Spleen (tissue), 7 donors: ENCODE results near the gene ZKSCAN4.

Experiments
- CTCF ChIP-seq, 11 experiments: fragments of 200-600 bp in 7 of 11; fragments of 450-650 bp in 4 of 11; sonication (generic) in 4 of 11; IDR thresholded peaks in 8 of 11; conservative IDR thresholded peaks in 3 of 11; 1 replicate in 7 of 11; 2 replicates in 4 of 11; pipeline versions ENCODE4 v1.4.0 to v1.8.0; 2016 to 2021; ENCODE audit warnings: antibody characterized with exemption in 11 of 11, inconsistent platforms in 4 of 11, mild to moderate bottlenecking in 1 of 11
- POLR2A ChIP-seq, 3 donors: fragments of 450-650 bp; IDR thresholded peaks; one replicate each; pipeline ENCODE4 v1.5.1; 2017; ENCODE audit warnings: antibody characterized with exemption in 3 of 3, mild to moderate bottlenecking in 1 of 3
- POLR2AphosphoS5 ChIP-seq, 3 donors: sonication (generic); formaldehyde crosslinking; IDR thresholded peaks; one replicate each; pipeline ENCODE4 v1.5.1; 2017; ENCODE audit warnings: antibody characterized with exemption in 3 of 3
- donor health status: DM: no; HTN: no; CAD: no; lungs with moderate emphysema.
- donor health status: DM: no; HTN: no; CAD: no.
- donor health status: DM: no; HTN: no; CAD: no.

- TF ChIP-seq CTCF (IDR thresholded peaks at IDR 0.05 in 8 of 11, conservative IDR thresholded peaks at IDR 0.05 in 3 of 11), result no peak
- TF ChIP-seq POLR2A (IDR thresholded peaks at IDR 0.05), result no peak
- TF ChIP-seq POLR2AphosphoS5 (IDR thresholded peaks at IDR 0.05), result no peak
Measured at GRCh38 chr6:28269492-28269891, 17.4 kb upstream of the ZKSCAN4 start.
